ENCODE results near the gene SLC30A2. TPM values are rescaled to one million over a fixed set of nuclear protein-coding genes. Genes with fewer than 3 reads are reported as not detected.

Gene SLC30A2
- polyA plus RNA-seq, 3 donors = not detected

DNA sequence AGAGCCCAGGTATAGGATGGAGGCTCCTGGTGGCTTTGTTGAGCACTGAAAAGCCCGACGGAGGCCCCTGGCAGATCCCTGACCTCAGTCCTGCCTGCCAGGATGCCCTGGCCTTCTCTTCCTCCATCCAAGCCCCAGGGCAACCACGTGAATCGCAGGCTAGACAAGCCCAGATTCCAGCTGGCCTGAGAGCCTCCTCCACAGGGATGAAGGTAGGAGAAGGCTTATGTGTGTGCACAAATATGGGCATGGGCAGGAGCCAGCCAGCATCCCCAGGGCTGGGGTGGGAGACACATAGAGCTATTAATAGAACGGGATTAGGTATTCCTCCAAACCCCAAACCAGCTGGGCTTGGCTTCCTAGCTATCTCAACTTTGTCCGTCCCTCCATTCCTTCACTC is 28.3 kb downstream of the SLC30A2 start:
- H3K27ac Mint-ChIP-seq = peak overlapping the region in 3 of 7 donors; percentile 25 to 51 (median 27)
- Histone ChIP-seq H2AFZ (ENCODE audit: insufficient read depth, low read depth, low read length, poor library complexity, severe bottlenecking) (no peak overlapping the region), H3K27ac (ENCODE audit: low read depth in 1 of 2, low read length in 2 of 2) (no peak overlapping the region), H4K20me1 (ENCODE audit: insufficient read depth, low read length) (no peaks in the 10 kb centered on the region), H3K4me3 (replicated peaks in 1 of 3; ENCODE audit: low read depth in 2 of 3, low read length in 3 of 3) (no peak overlapping the region), H3K9ac (ENCODE audit: insufficient read depth, low read length, poor library complexity, severe bottlenecking) (no peak overlapping the region), H3K4me2 (replicated peaks; ENCODE audit: extremely low read depth, low read length, poor library complexity, severe bottlenecking) (peak overlapping the region; percentile 57), H3K9me3 (replicated peaks in 1 of 2; ENCODE audit: control insufficient read depth in 1 of 2, insufficient read depth in 1 of 2, low read length in 2 of 2) (no peaks in the 10 kb centered on the region), H3K4me1 (ENCODE audit: control insufficient read depth in 1 of 2, insufficient read depth in 2 of 2, low read length in 2 of 2) (peaks cover 40 to 46% of the 10 kb centered on the region in 2 donors), H3K79me2 (ENCODE audit: insufficient read depth, low read length) (no peaks in the 10 kb centered on the region), H3K27me3 (ENCODE audit: control insufficient read depth in 2 of 2, insufficient read depth in 2 of 2, low read length in 2 of 2) (peaks cover 0 to 2% of the 10 kb centered on the region in 2 donors), H3K36me3 (replicated peaks in 1 of 2; ENCODE audit: control insufficient read depth in 1 of 2, insufficient read depth in 2 of 2, low read length in 2 of 2) (no peaks in the 10 kb centered on the region)
- H3K4me1 Mint-ChIP-seq = peaks cover 46% of the 10 kb centered on the region
- WGBS (ENCODE audit: insufficient coverage) = 100% methylated on average over 2 of the region's 6 CpGs
- H3K36me3 Mint-ChIP-seq = peaks cover 0 to 5% of the 10 kb centered on the region in 2 donors
- TF ChIP-seq, protein P1, sequence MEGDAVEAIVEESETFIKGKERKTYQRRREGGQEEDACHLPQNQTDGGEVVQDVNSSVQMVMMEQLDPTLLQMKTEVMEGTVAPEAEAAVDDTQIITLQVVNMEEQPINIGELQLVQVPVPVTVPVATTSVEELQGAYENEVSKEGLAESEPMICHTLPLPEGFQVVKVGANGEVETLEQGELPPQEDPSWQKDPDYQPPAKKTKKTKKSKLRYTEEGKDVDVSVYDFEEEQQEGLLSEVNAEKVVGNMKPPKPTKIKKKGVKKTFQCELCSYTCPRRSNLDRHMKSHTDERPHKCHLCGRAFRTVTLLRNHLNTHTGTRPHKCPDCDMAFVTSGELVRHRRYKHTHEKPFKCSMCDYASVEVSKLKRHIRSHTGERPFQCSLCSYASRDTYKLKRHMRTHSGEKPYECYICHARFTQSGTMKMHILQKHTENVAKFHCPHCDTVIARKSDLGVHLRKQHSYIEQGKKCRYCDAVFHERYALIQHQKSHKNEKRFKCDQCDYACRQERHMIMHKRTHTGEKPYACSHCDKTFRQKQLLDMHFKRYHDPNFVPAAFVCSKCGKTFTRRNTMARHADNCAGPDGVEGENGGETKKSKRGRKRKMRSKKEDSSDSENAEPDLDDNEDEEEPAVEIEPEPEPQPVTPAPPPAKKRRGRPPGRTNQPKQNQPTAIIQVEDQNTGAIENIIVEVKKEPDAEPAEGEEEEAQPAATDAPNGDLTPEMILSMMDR (IDR thresholded peaks at IDR 0.05) = no peak
- no peak overlapping the region for H3K4me3 Mint-ChIP-seq
- no peak for DNase-seq
- intact Hi-C loops (cut with micrococcal nuclease) = no loop called here
- H3K9me3 Mint-ChIP-seq = peaks cover 0 to 4% (median 0%) of the 10 kb centered on the region in 7 donors
- peaks cover 8 to 24% (median 13%) of the 10 kb centered on the region in 3 donors for H3K27me3 Mint-ChIP-seq (ENCODE audit: low read depth in 3 of 3)

DNA sequence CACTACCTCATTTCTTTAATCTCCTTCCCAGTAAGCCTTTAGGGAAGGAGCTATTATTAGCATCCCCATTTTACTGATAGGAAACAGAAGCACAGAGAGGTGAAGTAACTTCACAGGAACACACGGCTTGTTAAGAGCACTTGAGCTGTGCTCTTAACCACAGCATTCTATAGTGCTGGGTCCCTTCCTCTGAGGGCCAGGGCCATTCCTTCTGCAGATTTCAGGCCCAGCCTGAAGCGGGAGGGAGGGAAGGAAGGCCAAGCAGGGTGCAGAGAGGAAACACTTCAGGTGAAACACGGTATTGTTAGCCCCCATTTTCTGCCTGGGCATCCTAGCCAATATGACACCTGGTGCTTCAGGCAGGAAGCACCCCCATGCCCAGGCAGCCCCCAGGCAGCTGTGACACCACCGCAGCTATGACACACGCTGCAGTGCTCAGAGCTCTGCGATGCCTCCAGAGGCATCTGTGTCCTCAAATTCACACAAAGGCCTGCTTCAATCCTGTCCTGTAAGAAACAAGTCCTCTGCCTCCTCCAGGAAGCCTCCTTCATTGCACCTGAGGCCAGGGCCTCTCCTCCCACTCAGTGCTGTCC is 28.9 kb downstream of the SLC30A2 start:
- H3K4me3 ChIP-seq (replicated peaks in 1 of 3; ENCODE audit: low read depth in 2 of 3, low read length in 3 of 3) = peak overlapping the region in 1 of 3 experiments; percentile 44
- peak overlapping the region; percentile 57 for H3K4me2 ChIP-seq (replicated peaks; ENCODE audit: extremely low read depth, low read length, poor library complexity, severe bottlenecking)
- H3K9me3 ChIP-seq (replicated peaks in 1 of 2; ENCODE audit: control insufficient read depth in 1 of 2, insufficient read depth in 1 of 2, low read length in 2 of 2) = no peaks in the 10 kb centered on the region
- peak overlapping the region; percentile 18 for H2AFZ ChIP-seq (ENCODE audit: insufficient read depth, low read depth, low read length, poor library complexity, severe bottlenecking)
- Mint-ChIP-seq H3K27me3 (ENCODE audit: low read depth in 3 of 3) (peaks cover 8 to 24% (median 13%) of the 10 kb centered on the region in 3 donors), H3K9me3 (peaks cover 0 to 4% (median 0%) of the 10 kb centered on the region in 7 donors), H3K4me1 (peaks cover 52% of the 10 kb centered on the region), H3K27ac (peak overlapping the region in 6 of 7 donors; percentile 32 to 77 (median 66)), H3K36me3 (peaks cover 0 to 5% of the 10 kb centered on the region in 2 donors), H3K4me3 (peak overlapping the region in 1 of 2 donors; percentile 70)
- peaks cover 0 to 2% of the 10 kb centered on the region in 2 donors for H3K27me3 ChIP-seq (ENCODE audit: control insufficient read depth in 2 of 2, insufficient read depth in 2 of 2, low read length in 2 of 2)
- intact Hi-C loops (cut with micrococcal nuclease) = no loop called here
- DNase-seq = peak in 2 of 3 donors; percentile 33 to 41
- peaks cover 45 to 51% of the 10 kb centered on the region in 2 donors for H3K4me1 ChIP-seq (ENCODE audit: control insufficient read depth in 1 of 2, insufficient read depth in 2 of 2, low read length in 2 of 2)
- TF ChIP-seq, protein P1 (IDR thresholded peaks at IDR 0.05) = no peak
- H4K20me1 ChIP-seq (ENCODE audit: insufficient read depth, low read length) = no peaks in the 10 kb centered on the region
- H3K36me3 ChIP-seq (replicated peaks in 1 of 2; ENCODE audit: control insufficient read depth in 1 of 2, insufficient read depth in 2 of 2, low read length in 2 of 2) = no peaks in the 10 kb centered on the region
- 94% methylated on average over 3 of the region's 6 CpGs for WGBS (ENCODE audit: insufficient coverage)
- H3K9ac ChIP-seq (ENCODE audit: insufficient read depth, low read length, poor library complexity, severe bottlenecking) = no peak overlapping the region
- H3K27ac ChIP-seq (ENCODE audit: low read depth in 1 of 2, low read length in 2 of 2) = peak overlapping the region; percentile 39 to 48
- no peaks in the 10 kb centered on the region for H3K79me2 ChIP-seq (ENCODE audit: insufficient read depth, low read length)

Measured in CD14-positive monocyte (primary cell).